GM18868 (cell line): ENCODE results near the gene MAP3K14.

ENCODE experiments used
- ATAC-seq: cut with Tn5 transposase; IDR thresholded peaks from one replicate; pipeline ENCODE4 v1.9.1; 2021; ENCODE audit warnings: mild to moderate bottlenecking, moderate library complexity; ENCODE audit not compliant: unreplicated experiment

The MAP3K14 gene

GRCh38 chr17:45238155-45238774 is 78.6 kb downstream of the MAP3K14 start:
- ATAC-seq: no peak

GRCh38 chr17:45237686-45238085 is 79.1 kb downstream of the MAP3K14 start:
- ATAC-seq: no peak

GRCh38 chr17:45236282-45236606 is 80.6 kb downstream of the MAP3K14 start:
- no peak for ATAC-seq

- no peak for ATAC-seq
Measured at GRCh38 chr17:45235416-45236281, 81.2 kb downstream of the MAP3K14 start.

DNA sequence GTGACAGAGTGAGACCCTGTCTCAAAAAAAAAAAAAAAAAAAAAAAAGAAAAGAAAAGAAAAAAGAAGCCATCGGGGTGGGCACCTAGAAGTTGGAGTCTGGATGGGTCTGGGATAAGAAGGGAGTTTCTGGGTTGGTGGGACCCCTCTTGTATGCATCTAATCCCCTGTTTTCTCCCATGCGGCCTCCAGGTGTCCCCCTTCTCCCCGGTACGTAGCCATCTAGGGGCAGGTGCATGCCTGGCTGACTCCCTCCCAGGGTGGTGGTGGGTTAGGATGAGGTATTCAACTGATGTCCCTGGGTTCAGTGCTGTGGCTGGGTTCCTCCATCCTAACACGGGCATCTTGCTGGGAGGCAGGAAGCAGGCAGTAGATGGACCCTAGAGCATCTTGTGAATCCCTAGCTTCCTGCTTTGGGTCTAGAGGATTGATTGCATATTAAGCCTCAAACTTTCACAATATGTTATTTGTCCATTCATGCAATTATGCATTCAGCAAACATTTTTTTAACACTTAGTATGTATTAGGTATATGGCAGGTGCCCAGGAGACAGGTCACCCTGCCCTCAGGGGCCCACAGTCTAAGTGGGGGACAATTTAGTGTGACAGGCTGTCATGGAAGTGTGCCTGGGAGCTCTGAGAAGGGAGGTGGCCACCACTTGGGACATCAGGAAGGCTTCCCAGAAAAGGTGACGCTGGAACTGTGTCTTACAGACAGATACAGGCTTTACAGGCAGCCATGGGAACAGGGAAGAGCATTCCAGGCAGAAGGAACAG is 82.0 kb downstream of the MAP3K14 start:
- ATAC-seq: no peak

DNA sequence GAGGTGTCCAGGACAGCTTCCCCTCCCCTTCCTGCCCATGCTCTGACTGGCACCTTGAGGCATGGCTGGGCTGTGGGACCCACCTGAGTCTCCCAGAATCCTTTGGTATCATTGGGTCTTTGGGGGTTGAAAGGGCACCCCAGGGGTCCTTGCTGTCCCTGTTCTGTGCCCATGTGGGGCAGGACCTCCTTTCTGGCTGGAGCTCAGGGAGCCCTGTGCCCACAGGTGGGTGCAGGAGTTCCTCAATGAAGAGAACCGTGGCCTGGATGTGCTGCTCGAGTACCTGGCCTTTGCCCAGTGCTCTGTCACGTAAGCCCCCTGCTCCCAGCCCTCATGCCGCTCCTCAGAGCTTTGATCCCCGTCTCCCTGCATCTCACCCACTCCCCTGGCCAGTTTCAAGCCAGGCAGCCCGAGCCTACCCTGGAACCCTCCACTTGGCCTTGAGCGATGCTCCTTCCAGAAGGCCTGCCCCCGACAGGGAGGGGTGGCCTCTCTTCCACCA is 83.3 kb downstream of the MAP3K14 start:
- ATAC-seq: no peak

GRCh38 chr17:45232514-45233422 is 84.1 kb downstream of the MAP3K14 start:
- no peak for ATAC-seq

- ATAC-seq: no peak
Measured at GRCh38 chr17:45231481-45232116, 85.2 kb downstream of the MAP3K14 start.

GRCh38 chr17:45230787-45231480 is 85.9 kb downstream of the MAP3K14 start:
- ATAC-seq: no peak

- ATAC-seq: no peak
Measured at GRCh38 chr17:45230410-45230786, 86.4 kb downstream of the MAP3K14 start.

- ATAC-seq: no peak
Measured at GRCh38 chr17:45229681-45230409, 87.0 kb downstream of the MAP3K14 start.

DNA sequence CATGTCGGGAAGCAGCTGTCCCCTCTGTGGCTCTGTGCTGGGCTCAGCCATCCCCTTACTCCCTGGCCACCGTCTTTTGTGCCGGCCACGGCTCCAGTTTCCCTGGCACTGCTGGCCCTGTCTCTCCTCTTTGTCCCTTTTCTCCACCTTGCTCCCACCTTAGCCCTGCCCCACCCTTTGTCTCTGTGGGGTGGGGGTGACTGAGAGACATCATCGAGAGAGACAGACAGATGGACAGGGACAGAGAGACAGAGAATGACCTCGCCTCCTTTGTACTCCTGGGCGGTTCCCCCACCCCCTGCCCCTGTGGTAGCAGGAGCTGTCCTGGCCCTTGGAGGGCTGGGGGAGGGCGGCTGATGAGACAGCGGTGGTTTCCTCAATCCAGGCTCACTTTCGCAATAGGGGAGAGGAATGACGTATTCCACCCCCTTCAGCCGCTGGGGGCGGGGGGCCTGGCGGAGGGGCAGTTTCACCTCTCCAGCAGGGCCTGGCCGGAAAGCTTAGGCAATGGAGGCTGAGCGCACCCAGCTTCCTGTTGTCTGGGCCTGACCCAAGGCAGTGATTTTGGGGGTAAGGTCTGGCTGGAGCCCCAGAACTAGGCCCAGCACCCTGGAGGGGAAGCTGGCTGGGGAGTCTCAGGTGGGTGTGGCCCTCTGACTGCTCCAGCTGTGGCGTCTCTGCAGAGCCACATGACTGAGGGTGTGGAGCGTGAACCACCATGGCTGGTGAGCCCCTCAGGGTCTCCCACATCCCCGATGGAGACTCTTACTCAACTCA is 87.9 kb downstream of the MAP3K14 start:
- peak; percentile 38 for ATAC-seq

DNA sequence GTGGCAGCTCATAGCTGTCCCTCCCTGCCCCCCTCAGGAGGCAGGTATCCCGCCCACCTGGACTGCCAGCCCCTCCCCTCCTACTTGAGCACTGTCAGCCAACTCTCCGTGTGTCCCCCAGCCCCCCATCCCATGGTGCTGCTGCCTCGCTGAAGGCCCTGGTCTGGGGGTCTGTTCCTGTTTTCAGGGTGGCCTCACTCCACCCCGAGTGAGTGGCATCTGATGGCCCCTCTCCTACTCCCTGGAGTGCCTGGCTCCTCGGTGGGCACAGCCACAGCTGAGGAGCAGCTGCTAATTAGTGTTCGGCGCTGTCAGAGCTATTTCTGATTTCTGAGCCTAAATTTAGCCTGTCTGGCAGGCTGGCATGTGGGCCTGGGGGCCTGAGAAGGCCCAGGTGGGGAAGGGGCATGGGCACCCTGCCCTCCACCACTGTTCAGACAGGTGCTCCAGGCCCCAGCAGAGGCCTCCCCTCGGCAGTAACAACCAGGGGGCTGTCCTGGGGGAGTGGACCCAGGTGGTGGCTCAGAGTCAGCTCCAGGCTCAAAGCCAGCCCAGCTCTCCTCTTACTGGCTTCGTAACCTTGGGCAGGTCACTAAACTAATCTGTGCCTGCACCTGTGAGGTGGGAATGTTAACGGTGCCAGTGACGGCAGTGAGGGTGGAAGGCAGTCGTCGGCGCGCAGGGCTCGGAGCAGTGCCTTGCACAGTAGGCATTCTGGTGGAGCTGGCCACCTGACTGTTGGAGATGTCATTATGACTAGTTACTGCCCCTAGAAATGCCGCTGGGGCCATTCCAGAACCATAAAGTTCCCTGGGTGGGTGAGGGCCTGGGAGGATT is 88.7 kb downstream of the MAP3K14 start:
- ATAC-seq: no peak

GRCh38 chr17:45227101-45227925 is 89.5 kb downstream of the MAP3K14 start:
- no peak for ATAC-seq

DNA sequence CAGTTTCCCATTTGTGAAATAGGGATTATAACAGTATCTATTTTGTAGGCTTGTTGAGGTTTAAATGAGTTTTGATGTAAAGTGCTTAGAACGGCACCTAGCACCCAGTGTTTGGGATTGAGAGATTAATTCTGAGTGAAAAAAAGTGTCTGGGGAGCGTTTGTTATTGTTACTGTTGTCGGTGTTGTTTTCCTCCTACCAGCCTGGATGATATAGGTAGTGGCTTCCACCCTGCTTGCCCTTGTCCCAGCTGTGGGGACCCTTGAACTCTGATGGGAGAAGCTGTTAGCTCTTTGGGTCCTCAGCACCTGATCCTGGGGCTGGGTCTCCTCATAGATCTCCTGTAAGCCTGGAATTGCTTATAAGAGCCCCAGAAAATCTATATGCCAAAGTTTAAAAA is 90.2 kb downstream of the MAP3K14 start:
- ATAC-seq: no peak

DNA sequence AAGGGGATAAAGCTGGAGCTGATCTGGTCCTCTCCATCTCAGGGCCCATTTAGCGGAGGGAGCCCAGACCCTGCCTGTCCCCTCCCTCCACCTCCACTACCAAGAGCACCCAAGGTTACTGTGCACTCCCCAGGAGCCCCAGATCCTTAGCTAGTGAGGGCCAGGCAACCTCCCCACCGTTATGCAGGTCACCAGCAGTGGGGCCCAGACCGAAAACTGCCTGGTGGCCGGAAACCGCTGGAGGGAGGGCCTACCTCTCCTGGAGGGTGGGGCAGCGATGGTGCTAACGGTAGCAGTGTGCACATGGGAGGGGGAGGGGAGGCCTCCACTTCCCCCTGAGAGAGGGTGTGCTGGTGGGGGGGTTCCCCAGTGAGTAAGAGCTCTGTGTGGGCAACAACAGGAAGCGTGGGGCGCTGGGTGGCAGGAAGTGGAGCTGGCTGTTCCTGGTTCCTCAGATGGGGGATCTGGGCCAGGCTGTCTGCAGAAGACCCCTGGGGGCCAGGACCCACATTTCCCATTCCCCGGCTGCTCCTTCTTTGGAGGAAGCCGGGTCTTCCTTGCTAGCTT is 90.8 kb downstream of the MAP3K14 start:
- ATAC-seq: peak; percentile 64
